NB4 (cell line): ENCODE measurements around the gene ZNF160.

ENCODE experiments used
- CTCF ChIP-seq: IDR thresholded peaks from one replicate; pipeline ENCODE4 v1.5.1; 2012; ENCODE audit warnings: low read depth, low read length
- MAX ChIP-seq: IDR thresholded peaks from 2 replicates; pipeline ENCODE4 v1.6.1; 2011; ENCODE audit warnings: low read depth, low read length

GRCh38 chr19:53085496-53085895 lies 17.7 kb downstream of the ZNF160 start:
- TF ChIP-seq CTCF (no peak), MAX (no peak)
